ENCODE results near the gene ABCD3. TPM values are rescaled to one million over a fixed set of nuclear protein-coding genes. Genes with fewer than 3 reads are reported as not detected.
A peak's percentile ranks its signal among the peaks of the same experiment; 100 is the strongest.

Gene ABCD3
- total and polyA plus RNA-seq, 2 of the 8 experiments (the other 6 are each of a cell fraction or from before 2014, with no cell fraction given): 6.6 to 29.4 TPM

- Histone ChIP-seq H3K79me2 (ENCODE audit: control insufficient read depth in 1 of 2, insufficient read depth in 2 of 2, low read length in 2 of 2) (no peaks in the 10 kb centered on the region), H3K4me1 (replicated peaks in 1 of 4; ENCODE audit: control insufficient read depth in 3 of 4, insufficient read depth in 4 of 4, low read length in 3 of 4) (peaks cover 0 to 7% (median 3%) of the 10 kb centered on the region in 4 experiments; a peak in 3 of 7 replicates), H3K4ac (replicated peaks; ENCODE audit: insufficient read length, low read depth, low read length) (no peak overlapping the region), H3K23me2 (ENCODE audit: low read depth, low read length) (no peaks in the 10 kb centered on the region), H2BK12ac (ENCODE audit: low read depth, low read length) (no peak overlapping the region), H4K91ac (replicated peaks; ENCODE audit: insufficient read length, low read length) (no peak overlapping the region), H3K18ac (ENCODE audit: extremely low read depth, low read length) (no peak overlapping the region), H2BK20ac (ENCODE audit: low read length) (no peak overlapping the region), H3K14ac (ENCODE audit: insufficient read length) (no peak overlapping the region), H4K8ac (ENCODE audit: extremely low read depth, insufficient read depth, low read length) (no peak overlapping the region), H4K5ac (ENCODE audit: insufficient read length, low read depth, low read length) (no peak overlapping the region), H3K9me3 (ENCODE audit: insufficient read depth in 2 of 2, low read depth in 1 of 2, low read length in 1 of 2) (no peaks in the 10 kb centered on the region), H3K4me2 (ENCODE audit: insufficient read depth in 1 of 2, low read depth in 2 of 2, low read length in 2 of 2) (no peak overlapping the region), H4K20me1 (replicated peaks in 1 of 2; ENCODE audit: control insufficient read depth in 1 of 2, insufficient read depth in 2 of 2, low read length in 2 of 2) (no peaks in the 10 kb centered on the region), H2AFZ (ENCODE audit: low read length) (no peak overlapping the region), H3K9ac (replicated peaks in 1 of 4; ENCODE audit: extremely low read depth in 1 of 4, low read depth in 3 of 4, low read length in 3 of 4) (no peak overlapping the region), H2AK5ac (ENCODE audit: low read depth, low read length) (no peak overlapping the region), H3K27me3 (replicated peaks in 1 of 4; ENCODE audit: control insufficient read depth in 3 of 4, extremely low read depth in 1 of 4, insufficient read depth in 3 of 4, low read length in 3 of 4) (no peaks in the 10 kb centered on the region), H2BK15ac (ENCODE audit: low read length) (no peak overlapping the region), H3K4me3 (ENCODE audit: extremely low read depth in 1 of 4, insufficient read depth in 2 of 4, low read depth in 3 of 4, low read length in 4 of 4) (no peak overlapping the region), H3K79me1 (ENCODE audit: low read depth, low read length) (no peaks in the 10 kb centered on the region; the same call in 1 of the 2 replicates), H3K56ac (replicated peaks; ENCODE audit: insufficient read length, low read depth, low read length) (no peak overlapping the region), H2BK120ac (replicated peaks; ENCODE audit: low read depth, low read length) (no peak overlapping the region), H3K23ac (ENCODE audit: insufficient read length) (no peak overlapping the region), H3K36me3 (ENCODE audit: control insufficient read depth in 2 of 4, insufficient read depth in 4 of 4, low read length in 3 of 4) (peaks cover 0 to 19% (median 8%) of the 10 kb centered on the region in 4 experiments; a peak in 4 of 8 replicates), H3K27ac (ENCODE audit: low read depth, low read length) (no peak overlapping the region), H2BK5ac (ENCODE audit: low read depth, low read length) (no peak overlapping the region)
- CTCF ChIA-PET (ENCODE audit: partially characterized antibody): interaction anchor here (1.0 to 15.1 kb wide), 13 partner anchors 9 to 277 kb away, joined by 3 to 212 read pairs (median 5); partner anchors contain the start of gene F3
- no peak for FAIRE-seq
- WGBS, 2 experiments (ENCODE audit: extremely low coverage in 1 of 2, insufficient coverage in 1 of 2, insufficient read length in 1 of 2, insufficient replicate concordance in 2 of 2, low coverage in 1 of 2, low lambda C conversion rate in 2 of 2, missing lambda C conversion rate in 1 of 2): 88% methylated on average over 1 of the region's 1 CpG; no CpG with 5 or more reads in 1 of the 2 experiments
- DNase-seq (ENCODE audit: low read depth in 1 of 2, low spot score in 2 of 2): no peak
- POLR2A ChIA-PET (ENCODE audit: partially characterized antibody): interaction anchor here (0.9 to 4.2 kb wide), 3 partner anchors 13 to 81 kb away, joined by 3 to 24 read pairs (median 3); partner anchors contain the start of gene F3
- TF ChIP-seq TCF12 (IDR thresholded peaks at IDR 0.05; ENCODE audit: low read depth, low read length): no peak
- TF ChIP-seq, protein P1, sequence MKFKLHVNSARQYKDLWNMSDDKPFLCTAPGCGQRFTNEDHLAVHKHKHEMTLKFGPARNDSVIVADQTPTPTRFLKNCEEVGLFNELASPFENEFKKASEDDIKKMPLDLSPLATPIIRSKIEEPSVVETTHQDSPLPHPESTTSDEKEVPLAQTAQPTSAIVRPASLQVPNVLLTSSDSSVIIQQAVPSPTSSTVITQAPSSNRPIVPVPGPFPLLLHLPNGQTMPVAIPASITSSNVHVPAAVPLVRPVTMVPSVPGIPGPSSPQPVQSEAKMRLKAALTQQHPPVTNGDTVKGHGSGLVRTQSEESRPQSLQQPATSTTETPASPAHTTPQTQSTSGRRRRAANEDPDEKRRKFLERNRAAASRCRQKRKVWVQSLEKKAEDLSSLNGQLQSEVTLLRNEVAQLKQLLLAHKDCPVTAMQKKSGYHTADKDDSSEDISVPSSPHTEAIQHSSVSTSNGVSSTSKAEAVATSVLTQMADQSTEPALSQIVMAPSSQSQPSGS (IDR thresholded peaks at IDR 0.05; ENCODE audit: low read length): no peak
- TF ChIP-seq, protein P2, sequence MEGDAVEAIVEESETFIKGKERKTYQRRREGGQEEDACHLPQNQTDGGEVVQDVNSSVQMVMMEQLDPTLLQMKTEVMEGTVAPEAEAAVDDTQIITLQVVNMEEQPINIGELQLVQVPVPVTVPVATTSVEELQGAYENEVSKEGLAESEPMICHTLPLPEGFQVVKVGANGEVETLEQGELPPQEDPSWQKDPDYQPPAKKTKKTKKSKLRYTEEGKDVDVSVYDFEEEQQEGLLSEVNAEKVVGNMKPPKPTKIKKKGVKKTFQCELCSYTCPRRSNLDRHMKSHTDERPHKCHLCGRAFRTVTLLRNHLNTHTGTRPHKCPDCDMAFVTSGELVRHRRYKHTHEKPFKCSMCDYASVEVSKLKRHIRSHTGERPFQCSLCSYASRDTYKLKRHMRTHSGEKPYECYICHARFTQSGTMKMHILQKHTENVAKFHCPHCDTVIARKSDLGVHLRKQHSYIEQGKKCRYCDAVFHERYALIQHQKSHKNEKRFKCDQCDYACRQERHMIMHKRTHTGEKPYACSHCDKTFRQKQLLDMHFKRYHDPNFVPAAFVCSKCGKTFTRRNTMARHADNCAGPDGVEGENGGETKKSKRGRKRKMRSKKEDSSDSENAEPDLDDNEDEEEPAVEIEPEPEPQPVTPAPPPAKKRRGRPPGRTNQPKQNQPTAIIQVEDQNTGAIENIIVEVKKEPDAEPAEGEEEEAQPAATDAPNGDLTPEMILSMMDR (IDR thresholded peaks at IDR 0.05; ENCODE audit: control extremely low read depth in 1 of 3, insufficient read depth in 1 of 3, low read depth in 1 of 3, low read length in 3 of 3): peak in 1 of 3 experiments; percentile 20; a peak in 1 of 4 replicates
- peak in 1 of 2 experiments; percentile 28; a peak in 1 of 4 replicates for TF ChIP-seq RAD21 (IDR thresholded peaks at IDR 0.05 in 1 of 2, conservative IDR thresholded peaks at IDR 0.05 in 1 of 2; ENCODE audit: low read depth in 2 of 2, low read length in 2 of 2)
- no peak for TF ChIP-seq EZH2 (IDR thresholded peaks at IDR 0.05; ENCODE audit: low read depth, low read length, severe bottlenecking)
Observed at GRCh38 chr1:94528299-94528698, 110.1 kb downstream of the ABCD3 start.
